Hindlimb muscle (tissue), 1 donor: ENCODE results near the gene LCTL. TPM values are rescaled to one million over a fixed set of nuclear protein-coding genes. Genes with fewer than 3 reads are reported as not detected.
"Not testable (repeated sequence)": the region's sequence is repeated elsewhere in the genome, so short reads cannot be mapped to it uniquely, and the experiment has no call there.

Source experiments
- DNase-seq: peaks from one replicate; pipeline ENCODE4 v3.0.0-alpha.2; 2013
- polyA plus RNA-seq: library from polyadenylated mRNA; unstranded; fragments of 120-200 nt; gene quantifications from one replicate; pipeline ENCODE4 v1.2.1, GENCODE V29; 2013; ENCODE audit not compliant: insufficient read length

The LCTL gene
- polyA plus RNA-seq, 1 donor = 0.13 TPM

DNA sequence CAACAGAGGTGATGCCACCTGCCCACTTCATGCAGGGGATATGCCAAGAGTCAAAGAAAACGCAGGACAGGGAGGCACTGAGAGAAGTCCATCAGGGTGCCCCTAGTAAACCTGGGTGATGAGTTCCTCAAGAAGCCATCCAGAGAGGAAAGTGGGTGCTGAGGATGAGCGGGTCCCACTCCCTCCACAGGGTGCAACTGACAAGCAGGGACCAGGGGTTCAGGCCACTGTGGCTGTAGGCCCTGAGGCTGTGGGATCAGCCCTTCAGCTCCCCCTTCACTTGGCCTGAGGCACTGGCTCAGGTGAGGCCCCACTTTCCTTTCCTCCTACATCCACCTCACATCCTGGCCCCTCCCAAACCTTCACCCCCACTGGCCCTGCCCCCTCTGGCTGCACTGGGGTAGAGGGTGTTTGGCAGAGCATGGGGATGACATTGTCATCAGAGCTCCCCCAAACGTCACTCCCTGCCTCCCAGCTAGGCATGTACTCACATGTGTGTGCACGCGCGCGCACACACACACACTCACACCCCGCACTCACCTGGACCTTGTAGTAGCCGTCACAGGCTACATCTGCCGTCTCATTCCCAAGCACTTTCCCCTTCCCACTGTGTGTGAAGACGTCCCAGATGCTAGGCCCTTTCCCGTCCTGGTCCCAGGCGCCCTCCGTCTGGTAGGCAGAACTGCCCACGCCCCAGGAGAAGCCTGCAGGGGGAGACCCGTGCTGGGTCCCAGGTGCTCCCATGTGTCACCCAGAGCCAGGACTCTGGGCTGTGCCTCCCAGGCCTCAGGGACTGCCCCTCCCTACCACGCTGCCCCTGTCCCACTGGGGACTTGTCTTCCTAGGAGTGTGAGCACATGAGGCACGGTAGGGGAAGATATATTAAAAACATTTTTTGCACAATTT is 1.4 kb downstream of the LCTL start:
- DNase-seq = no peak

DNA sequence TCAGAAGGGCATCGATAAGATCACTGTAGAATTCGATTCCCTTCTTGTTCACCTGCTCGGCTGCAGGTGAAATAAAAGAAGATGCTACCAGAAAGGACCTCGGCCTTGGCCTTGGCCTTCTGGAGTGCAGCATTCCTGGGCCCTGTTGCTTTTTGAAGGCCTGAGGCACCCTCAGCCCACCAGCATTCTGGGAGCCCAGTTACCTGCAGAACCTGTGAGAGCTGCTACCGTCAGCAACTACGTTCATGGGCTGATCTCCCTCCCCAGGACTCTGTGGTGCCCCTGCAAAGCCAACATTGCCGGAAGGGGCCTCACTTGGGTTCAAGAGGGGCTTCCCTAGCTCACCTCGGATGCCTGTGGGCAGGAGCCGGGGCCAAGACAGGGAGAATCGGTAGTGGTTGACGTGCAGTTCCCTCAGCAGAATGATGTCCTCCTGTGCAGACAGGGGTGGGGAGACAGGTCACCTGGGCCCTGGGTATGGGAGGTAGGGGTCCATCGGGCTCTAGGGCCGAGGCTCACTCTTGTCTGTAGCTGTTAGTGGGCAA is 2.2 kb downstream of the LCTL start:
- DNase-seq = no peak

GRCh38 chr15:66563126-66563525 is 2.7 kb downstream of the LCTL start:
- no peak for DNase-seq

- DNase-seq = no peak
These were observed 4.8 kb downstream of the LCTL start for GRCh38 chr15:66560856-66561525.

DNA sequence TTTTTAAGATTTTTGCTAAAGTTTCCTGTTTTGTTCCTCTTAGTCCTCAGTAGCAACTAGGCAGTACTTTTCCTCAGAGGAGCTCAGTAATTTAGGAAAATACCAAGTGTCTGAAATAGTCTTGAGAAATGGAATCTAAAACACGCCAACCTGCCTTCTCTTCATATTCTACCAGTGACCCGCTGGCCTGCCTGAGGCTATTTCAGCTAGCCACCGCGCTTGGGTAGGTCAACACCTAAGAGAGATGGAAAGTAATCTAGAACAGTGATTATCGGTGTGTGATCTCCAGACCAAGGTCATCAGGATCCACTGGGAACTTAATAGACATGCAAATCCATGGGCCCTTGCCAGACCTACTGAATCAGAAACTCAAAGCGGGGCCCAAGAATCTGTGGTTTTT is 7.5 kb downstream of the LCTL start:
- DNase-seq = no peak

DNA sequence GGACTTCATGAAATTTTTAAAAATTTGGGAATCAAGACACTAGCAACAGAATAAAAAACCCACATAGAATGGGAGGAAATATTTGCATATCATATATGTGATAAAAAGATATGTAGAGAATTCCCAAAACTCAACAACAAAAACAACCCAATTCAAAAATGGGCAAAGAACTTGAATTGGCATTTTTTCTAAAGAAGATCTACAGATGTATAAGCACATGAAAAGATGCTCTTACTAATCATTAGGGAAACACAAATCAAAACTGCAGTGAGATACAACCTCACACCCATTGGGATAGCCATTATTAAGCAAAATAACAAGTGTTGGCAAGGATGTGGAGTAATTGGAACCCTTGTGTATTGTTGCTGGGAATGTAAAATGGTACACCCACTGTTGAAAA is 10.1 kb downstream of the LCTL start:
- no peak for DNase-seq

DNA sequence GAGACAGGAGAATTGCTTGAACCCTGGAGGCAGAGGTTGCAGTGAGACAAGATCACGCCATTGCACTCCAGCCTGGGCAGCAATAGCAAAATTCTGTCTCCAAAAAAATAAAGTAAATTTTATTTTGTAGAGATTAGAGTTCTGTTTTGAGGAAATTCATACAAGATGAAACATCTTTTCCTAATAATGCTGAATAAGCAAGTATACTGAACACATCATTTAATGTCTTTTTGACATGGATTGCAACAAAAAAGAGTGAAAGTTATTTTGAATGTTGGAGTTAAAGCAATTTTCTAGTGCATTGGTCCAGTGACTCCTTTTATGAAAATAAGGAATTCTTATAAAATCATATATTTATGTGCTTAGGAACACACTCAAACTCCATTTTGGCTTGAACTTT is 20.5 kb downstream of the LCTL start:
- DNase-seq = no peak

DNA sequence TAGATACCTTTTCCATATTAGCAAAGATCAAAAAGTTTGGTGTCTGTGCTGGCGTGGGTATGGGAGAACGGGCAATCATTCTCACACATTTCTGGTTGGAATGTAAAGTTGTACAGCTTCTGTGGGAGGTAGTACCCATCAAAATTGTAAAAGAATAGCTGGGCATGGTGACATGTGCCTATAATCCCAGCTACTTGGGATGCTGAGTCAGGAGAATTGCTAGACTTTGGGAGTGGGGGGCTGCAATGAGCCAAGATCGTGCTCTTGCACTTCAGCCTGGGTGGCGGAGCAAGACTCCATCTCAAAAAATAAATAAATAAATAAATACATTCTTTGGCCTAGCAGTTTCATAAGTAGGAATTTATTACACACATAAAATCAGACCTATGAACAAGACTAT is 22.9 kb downstream of the LCTL start:
- no peak for DNase-seq

DNA sequence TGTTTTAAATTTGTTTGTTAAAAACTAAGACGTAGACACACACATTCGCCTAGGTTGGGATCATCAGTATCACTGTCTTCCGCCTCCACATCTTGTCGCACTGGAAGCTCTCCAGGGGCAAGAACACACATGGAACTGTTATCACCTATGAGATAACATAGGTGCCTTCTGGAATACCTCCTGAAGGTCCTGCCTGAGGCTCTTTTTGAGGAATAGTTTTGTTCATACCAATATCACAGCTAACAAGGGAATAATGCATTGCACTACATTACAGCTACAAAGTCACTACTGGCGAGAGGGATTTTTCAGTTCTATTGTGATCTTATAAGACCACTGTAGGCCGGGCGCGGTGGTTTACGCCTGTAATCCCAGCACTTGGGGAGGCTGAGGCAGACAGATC is 30.7 kb downstream of the LCTL start:
- no peak for DNase-seq

GRCh38 chr15:66524838-66525237 is 41.0 kb downstream of the LCTL start:
- no peak for DNase-seq

- no peak for DNase-seq
These were observed 41.9 kb downstream of the LCTL start for GRCh38 chr15:66523926-66524325.

DNA sequence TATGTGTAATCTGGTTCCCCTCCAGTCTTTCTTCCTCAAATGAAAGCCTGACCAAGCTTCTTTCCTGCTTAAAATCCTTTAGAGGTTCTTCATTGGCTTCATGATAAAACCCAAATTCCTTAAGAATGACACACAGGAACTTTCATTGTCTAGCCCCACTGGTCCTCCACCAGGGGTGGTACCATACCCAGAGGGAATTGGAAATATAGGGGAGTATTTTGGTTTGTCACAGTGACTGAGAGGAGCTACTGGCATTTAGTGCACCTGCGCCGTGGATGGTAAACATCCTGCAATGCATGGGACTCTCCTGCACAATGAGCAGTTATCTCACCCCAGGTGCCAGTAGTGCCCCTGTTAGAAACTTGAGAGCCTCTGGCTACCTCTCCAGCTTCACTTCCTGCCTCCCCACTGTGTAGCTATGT is 49.9 kb downstream of the LCTL start:
- DNase-seq = no peak

DNA sequence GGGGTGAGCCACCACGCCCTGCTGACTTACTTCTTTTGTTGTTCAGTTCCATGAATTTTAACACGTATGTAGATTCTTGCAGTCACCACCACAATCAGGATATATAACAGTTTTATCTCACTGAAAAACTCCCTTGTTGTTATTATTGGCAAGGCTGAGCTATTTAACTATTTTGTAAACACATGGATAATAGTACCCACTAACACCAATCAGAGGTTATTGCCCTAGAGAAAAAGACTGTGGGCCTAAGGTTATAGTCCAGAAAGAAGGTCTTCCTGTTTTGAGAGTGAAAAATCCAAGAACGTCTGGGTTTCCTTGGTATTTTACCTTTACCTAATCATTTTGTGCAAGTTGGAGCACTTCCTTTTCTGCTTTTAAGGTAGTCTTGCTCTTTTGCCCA is 51.2 kb downstream of the LCTL start:
- no peak for DNase-seq

GRCh38 chr15:66508293-66508883 is 57.4 kb downstream of the LCTL start:
- DNase-seq = no peak

GRCh38 chr15:66505818-66506217 is 60.0 kb downstream of the LCTL start:
- DNase-seq = no peak

- DNase-seq = no peak
These were observed 60.4 kb downstream of the LCTL start for GRCh38 chr15:66505430-66505811.

DNA sequence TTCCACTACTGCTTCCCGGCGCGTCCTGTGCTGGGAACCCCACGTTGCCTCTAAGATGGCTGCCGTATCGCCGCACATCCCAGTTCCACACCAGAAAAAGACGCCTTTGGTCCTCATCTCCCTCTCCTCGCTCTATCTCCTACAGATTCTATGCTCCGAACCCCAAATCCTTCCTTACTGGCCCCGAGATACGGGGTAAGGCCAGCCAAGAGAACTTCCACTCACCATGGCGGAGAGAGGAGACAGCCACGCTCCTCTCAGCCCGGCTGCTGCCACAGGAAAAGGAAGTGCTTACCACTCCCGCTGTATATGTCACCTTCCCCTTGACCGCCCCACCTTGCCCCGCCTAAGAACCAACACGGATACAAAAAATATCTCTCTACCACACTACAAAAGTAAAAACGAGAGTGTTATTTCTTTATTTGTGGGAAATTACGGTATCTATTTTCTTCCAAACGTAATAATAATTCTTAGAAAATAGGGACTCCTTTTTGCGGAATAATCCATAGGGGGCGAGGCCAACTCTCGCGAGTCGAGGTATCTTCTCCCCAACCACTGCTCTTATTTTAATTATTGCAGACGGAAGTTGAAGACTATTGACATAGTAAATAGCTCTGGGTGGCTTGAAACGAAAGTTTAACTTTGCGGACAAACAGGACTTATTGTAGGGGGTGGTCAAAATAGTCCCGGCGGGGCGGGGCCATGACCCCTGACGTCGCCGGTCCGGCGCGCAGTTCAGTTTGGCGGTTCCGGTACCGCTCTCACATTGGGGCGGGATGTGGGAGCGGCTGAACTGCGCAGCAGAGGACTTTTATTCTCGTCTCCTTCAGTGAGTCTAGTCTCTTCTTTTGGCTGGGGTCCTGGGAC is 61.0 kb downstream of the LCTL start, which contains the start of the genes RPL4 and ZWILCH:
Gene RPL4 (minus strand): TSS at position 293 of the 867 bp plus-strand sequence. CDS start 65 bp downstream, at position 228.
Gene ZWILCH (plus strand): TSS at position 764 of the 867 bp plus-strand sequence. CDS start 13 bp downstream, at position 777.
- peak; percentile 85 for DNase-seq

DNA sequence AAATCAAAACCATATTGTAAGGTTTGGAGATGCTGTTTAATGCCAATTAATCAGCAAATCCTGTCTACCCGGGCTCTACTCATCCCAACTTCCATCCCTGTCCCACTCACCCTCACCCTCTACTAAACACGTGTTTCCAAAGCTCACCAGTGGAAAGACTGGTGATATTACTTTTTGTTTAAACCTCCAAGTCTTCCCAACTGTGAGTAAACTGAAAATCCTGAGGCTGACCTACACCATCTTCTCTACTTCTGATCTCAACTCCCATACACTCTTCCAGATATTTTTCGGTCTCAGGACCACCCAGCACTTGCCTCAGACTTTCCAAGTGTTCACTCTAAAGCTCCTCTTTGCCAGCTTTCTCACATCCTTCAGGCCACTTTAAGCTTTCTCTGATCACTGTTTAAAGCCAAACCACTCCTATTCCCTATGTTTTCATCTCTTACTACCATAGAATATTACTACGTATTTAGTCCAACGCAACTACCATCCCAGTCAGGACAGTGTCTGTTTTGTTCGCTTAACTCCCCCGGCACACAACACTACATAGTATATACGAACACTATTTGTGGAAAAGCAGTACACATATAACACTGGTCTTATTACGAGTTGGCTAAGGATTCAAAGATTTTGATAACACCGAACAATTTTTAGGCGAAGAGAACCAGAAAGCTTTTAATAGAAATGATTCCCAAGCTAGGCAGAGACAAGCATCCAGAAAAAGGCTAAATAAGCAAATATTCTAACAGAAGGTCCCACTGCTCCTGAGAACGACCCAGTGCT is 61.8 kb downstream of the LCTL start:
- DNase-seq = no peak

DNA sequence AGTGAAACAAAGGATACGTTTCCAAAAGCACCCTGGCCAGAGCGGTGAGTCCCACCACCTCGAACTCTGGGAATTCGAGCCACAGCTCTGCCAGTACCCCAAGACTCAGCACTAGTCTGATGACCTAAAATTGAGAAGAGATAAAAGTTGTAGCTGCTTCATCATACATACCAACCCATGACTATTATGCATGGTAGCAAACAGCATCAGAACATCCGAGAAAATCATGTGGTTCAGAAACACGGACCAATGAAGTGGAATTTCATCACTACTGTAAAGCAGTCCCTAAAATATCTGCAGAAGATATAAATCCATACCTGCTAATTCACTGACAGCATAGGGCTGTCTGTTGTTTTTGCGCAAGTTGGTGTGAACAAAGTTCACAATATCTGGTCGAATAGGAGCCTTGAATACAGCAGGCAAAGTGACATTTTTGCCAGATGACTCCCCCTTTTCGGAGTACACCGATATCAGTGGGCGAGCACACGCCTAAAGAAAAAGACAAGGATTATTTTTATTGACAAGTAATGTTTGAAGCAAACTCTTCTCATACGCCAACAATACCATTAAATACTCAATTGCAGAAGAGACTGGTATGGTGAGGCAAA is 62.7 kb downstream of the LCTL start:
- not testable (repeated sequence) for DNase-seq

DNA sequence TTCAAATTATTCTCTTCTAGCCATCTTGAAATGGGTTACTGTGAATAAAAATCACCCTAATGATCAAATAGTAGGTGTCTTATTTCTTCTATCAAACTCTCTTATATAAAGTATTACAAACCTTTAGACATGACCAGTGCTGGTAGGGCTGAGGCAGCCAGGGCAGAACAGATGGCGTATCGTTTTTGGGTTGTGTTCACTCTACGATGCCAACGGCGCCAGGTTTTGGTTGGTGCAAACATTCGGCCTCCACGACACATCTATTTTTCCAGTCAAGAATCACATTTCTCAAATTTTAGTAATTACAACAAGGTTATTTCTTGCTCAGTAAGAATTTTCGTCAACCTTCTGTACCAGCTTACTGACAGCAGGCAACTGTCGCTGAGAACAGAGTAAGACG is 63.3 kb downstream of the LCTL start:
- DNase-seq = no peak

- DNase-seq = not testable (repeated sequence)
These were observed 65.5 kb downstream of the LCTL start for GRCh38 chr15:66500346-66500745.
